Stimulated activated CD8-positive, alpha-beta memory T cell treated with anti-CD3 and anti-CD28 coated beads, Interleukin-2, amount 100 ng/mL, for 1 hour (primary cell): Measurements from ENCODE around the gene PMS1.
"Not testable (repeated sequence)": the region's sequence is repeated elsewhere in the genome, so short reads cannot be mapped to it uniquely, and the experiment has no call there.

Experiments
- DNase-seq, 2 donors: peaks; one replicate each; pipeline ENCODE4 v3.0.0-alpha.2; 2020; ENCODE audit warnings: low read depth in 2 of 2

The PMS1 gene

DNA sequence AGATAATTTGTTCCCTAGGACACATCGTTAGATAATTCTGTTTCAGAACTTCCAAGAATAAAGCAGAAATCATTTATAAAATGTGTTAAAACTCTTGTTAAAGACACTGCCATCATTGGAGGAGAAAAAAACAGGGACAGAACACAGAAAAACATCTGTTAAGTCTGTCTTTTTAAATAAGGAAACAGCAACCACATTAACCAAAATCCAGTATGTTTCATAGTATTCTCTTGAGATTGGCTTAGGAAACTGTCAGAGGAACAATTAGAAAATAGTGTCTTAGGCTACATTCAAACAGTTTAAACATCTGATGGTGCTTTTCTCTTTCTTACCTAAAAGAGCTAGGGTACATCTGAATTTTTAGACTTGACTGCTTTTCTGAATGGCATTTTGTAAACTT lies 81.6 kb downstream of the PMS1 start:
- no peak for DNase-seq

DNA sequence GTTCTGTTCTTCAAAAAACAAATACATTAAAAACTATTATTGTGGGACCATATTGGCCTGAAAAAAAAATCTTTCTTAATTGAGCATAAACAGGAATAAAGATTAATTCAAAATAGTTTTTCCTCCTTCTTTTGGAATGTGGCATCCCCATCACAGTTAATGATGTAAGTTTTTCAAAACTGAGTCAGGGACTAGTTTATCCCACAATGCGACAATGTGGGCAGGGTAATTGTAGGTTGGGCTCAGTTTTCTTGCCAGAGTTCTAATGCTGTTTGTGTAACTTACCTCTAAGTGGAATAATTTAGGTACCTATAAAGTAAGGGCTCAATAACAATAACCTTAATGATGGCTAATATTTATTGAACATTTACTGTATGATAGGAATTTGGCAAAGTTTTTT lies 82.0 kb downstream of the PMS1 start:
- no peak for DNase-seq

DNA sequence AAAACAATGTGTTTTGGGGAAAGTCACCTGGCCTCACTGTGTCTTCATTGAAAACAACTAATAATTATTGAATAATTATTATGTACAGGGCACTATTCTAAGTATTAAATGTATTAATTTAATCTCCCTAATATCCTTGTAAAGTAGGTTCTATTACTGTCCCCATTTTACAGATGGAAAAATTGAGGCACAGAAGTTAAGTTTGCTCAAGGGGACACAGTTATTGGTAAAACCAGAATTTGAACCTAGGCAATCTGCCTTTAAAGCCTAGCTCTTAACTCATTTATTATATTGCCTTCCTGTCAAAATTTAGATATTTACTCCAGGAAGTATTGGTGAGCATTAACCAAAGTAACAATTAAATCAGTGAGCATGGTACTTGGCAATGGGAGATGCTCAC lies 84.6 kb downstream of the PMS1 start:
- DNase-seq, result no peak

DNA sequence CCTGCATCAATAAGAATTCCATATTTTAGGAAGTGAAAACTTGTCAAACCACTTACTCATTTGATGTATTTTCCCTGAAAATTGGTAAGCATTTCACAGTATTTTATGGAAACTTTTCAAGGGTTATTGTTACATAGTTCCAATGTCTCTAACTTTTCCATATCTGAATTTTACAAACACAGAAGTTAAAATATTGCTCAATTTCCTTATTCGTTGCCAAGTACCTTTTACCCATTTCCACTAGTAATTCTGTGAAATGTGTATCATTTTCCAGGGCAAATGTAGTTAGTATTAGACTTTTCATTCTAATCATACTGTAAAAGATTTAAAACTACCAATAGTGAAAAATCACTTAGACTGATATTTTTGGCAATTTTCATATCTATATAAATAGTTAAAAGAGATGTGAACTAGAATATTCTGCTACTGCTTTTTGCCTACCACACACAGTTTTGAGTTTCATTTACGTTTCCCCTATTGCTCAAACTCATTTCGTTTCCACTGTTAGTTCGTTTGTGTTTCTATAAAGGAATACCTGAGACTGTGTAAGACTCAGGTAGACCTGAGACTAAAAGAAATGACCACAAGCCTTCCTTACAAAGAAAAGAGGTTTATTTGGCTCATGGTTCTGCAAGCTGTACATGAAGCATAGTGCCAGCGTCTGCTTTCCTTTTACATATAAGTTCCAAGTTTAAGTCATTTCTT lies 86.3 kb downstream of the PMS1 start:
- DNase-seq, result no peak

DNA sequence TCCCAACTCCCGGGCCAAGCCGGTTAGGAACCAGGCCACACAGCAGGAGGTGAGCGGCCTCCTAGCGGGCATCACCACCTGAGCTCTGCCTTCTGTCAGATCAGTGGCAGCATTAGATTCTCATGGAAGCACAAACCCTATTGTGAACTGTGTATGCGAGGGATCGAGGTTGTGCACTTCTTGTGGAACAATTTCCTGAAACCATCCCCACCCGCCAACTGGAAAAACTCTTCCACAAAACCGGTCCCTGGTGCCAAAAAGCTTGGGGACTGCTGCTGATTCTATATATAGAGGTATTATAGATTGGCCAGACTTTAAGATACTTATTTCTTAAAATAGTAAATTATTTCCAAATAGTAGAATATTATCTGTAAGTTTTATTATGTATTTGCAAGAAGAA lies 89.4 kb downstream of the PMS1 start:
- DNase-seq, result no peak

DNA sequence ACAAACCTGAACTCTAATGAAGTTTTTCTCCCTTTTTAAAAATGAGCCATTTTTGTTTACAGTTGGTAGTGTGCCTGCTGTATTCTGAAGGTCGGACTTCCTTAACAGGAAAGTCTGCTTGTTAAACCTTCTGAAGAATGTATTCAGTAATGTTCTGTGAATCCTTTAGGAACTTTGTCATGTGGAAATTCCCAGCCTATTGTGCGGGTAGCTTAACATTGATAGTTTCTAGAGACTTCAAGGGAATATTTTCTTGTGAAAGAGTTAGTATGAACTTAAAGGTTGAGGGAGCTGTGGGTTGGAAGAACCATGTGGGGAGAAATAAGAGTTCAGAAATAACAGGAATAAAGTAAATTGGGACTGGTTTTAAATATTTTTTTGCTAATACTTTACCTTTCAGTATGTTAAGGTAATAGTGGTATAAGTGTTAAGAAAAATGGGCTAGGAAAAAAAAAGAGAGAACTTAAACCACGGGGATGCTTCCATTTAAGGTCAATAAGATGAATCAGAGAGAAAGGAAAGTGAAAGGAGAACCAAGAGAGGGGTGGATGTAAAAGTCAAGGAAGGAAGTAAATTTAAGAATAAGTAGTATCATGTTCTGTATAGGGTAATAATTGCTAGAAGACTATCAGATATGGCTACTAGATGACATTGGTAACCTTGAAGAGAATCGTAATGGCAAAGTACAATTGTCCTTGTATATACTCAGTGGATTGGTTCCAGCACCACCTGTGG lies 90.5 kb downstream of the PMS1 start:
- no peak for DNase-seq

DNA sequence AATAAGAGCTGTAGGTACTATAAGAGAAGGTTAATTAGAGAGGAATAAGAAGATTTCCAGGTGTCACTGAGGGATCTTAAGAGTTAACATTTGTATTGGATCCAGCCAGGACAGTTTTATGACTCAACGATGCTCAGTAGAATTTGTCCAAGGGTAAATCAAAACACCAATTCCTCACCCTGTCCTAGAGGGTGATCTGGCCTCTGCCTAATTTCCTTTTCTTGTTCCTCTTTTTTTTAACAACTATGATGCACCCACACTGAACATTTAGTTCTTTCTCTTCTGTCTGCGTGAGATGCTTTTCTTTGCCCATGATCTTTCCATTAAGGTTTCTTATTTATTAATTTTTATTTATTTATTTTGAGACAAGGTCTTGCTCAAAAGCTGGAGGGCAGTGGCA lies 92.0 kb downstream of the PMS1 start:
- no peak for DNase-seq

DNA sequence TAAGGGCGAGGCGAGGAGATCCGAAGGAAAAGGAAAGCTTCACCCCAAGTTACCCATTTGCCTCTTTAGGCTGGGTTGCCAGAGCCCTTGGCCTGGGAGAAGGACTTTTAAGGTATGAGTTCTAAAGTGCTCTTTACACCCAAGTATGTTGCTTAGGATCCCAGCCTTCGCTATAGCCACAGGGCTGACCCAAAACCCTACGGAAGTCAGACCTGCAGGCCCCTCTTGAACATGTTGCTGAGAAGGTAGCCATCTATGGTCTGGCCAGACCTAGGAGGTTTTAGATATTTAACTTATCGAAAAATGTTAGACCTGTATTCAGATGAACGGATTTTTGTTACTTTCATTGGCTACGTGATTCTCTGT lies 95.4 kb downstream of the PMS1 start:
- DNase-seq, result no peak

DNA sequence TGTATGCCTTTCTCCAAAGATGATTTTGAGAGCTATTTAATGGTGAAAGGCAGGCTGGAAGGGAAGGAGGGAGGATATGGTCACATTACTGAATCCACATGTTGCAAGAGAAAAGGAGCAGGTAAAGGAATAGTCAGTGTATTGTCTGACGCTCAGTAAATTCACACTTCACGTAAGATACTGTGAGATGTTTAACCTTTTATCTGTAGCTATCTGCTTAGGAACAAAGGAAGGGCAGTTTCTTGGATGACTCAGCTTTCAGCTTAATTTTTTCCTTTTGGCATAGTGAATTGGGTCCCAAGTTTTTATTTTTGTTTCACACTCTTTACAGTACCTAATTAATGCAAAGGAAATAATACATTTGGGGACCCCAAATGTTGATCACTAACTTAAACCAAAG lies 96.2 kb downstream of the PMS1 start:
- no peak for DNase-seq

DNA sequence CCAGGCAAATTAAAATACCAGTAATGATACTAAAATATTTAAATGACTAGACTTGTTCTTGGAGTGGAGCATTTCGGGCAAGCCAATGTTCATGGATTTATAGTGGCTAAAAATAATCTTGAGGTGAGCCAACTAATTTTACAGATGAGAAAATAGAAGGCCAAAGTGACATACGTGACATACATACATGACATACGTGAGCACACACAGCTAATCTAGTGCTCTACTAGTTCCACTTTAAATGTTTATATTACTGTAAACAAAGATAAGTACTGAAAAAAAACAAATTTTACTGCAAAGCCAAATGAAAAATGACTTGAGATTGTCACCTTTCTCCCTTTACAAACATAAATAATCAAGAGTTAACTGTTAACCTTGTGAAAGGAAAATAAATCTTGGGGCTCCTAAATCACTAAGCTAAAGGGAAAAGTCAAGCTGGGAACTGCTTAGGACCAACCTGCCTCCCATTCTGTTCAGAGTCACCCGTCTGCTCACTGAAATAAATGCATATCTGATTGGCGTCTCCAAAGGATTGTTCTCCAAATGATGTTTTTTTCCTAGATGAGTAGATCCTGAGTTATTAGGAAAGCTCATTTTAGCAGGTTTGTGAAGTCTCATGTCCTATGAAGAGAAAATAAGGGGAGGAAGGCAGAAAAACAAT lies 96.7 kb downstream of the PMS1 start:
- no peak for DNase-seq

DNA sequence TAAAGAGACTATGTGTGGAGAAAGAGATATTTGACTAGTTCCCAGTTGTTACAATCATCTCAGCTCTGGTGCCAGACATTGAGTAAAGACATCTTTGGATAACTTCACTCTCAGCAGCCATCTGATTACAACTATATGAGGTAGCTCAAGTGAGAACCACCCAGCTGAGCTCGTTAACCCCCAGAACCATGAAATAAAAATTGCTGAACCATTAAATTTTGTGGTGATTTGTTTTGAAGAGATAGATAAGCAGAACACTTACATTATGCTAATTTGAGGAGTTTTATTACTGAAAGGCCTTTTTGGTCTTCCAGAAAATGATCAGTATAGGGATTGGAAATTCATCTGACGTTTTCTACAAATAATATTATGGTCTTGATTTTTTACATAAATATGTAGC lies 101.1 kb downstream of the PMS1 start:
- DNase-seq, result no peak

DNA sequence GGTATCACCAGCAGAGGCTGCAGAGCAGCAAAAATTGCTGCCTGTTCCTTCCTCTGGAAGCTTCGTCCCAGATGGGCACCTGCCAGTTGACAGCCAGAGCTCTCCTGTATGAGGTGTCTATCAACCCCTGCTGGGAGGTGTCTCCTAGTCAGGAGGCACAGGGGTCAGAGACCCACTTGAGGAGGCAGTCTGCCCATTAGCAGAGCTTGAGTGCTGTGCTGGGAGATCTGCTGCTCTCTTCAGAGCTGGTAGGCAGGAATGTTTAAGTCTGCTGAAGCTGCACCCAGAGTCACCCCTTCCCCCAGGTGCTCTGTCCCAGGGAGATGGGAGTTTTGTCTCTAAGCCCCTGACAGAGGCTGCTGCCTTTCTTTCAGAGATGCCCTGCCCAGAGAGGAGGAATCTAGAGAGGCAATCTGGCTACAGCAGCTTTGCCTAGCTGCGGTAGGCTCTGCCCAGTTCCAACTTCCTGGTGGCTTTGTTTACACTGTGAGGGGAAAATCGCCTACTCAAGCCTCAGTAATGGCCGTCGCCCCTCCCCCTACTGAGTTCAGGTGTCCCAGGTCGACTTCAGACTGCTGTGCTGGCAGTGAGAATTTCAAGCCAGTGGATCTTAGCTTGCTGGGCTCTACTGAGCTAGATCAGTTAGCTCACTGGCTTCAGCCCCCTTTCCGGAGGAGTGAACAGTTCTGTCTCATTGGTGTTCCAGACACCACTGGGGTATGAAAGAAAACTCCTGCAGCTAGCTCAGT lies 108.5 kb downstream of the PMS1 start:
- DNase-seq, result not testable (repeated sequence)

DNA sequence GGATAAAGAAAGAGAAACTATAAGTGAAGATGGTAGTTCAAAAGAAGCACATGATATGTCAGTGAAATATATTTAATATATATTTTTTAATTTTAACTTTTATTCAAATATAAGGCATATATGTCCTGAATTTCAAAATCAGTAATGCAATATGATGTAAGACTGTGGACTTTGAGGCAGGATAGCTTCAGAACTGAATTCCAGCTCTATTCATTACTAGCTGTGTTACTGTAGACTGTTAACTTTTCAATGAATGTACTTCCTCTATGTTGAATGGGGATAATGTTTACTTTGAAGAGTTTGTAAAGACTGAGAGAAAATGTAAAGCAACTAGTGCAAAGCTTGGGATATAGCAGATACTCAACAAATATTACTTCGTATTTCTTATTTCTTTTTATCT lies 112.6 kb downstream of the PMS1 start:
- DNase-seq, result no peak

DNA sequence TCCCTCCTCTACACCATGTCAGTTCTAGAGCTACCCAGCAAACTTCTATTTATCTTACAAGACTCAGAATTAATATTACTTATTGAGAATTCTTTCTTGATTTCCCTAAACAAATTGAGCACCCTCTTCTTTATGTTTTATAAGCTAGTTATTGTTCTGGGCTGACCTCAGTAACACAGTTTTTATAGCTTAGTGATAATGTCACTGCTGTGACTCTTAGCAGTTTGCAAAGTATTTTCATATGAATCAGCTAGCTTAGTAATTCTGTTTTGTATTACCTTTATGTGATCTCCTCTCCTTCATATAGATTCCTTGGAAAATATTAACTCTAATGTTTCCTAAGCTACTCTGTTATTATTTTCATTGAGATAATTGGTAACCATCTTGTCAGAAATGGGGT lies 114.9 kb downstream of the PMS1 start:
- DNase-seq, result no peak

DNA sequence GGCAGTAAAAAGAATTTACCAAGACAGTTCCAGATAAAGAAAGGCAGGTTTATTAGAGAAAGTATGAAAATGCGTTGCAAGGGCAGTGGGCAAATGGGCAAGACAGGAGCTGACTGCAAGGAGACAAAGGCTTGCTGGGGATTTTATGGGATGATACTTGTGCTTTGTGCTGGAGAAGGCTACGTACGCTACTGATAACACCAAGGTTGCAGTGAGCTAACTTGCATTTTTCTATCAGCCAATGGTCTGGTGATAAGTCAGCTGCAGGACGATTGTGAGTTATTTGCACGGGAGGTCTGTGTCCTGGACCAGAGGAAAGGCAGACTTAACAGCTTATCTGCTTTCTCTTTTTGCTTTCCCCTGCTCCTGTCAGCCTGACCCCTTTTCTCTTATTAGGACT lies 116.5 kb downstream of the PMS1 start:
- DNase-seq, result no peak

DNA sequence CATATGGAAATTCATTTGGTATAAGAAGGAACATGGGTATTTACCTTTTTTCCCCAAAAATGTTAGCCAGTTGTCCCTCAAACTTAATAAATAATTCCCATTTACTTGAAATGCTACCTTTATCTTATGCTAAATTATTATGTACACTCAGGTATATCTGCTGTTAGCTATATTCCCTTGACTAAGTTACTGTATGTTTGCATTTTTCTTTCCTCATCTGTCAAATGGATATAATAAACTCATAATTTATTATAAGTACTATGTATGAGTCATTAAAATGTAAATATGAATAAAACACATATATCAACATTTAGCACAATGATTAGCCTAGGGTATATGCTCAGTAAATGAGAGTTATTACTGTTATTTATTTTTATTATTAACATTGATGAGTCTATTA lies 117.4 kb downstream of the PMS1 start:
- no peak for DNase-seq

DNA sequence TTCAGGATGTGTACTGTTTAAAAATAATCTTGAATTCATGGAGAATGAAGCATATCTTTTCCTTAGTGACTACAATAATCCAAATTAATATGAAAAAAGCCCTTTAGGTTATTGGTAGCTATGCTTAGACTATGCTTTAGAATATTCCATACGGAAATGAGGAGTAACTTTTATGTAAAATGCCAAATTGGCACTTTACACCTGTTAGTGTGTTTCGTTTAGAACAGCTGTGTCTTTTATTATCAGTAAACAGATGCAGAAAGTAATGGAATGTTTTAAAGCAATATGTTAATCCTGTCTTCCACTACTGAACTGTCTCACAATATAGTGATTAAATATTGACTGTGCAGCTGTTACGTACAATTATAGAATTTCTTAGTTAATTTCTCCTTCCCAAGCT lies 129.6 kb downstream of the PMS1 start:
- no peak for DNase-seq

DNA sequence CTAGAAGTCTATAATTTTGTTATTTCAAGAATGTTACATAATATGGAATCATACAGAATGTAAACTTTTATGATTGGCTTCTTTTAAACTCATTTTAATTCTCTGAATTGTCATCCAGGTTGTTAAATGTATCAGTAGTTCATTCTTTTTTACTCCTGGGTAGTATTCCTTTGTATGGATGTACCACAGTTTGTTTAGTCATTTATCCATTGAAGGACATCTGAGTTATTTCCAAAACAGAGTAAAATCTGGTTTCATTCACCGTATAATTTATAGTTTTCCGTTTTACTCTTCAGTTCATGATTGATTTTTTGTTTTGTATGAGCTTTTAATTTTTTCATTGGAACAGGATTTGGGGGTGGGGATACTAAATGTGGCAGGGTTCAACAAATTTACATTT lies 132.4 kb downstream of the PMS1 start:
- DNase-seq, result no peak
